Nephron (organoid): Measurements from ENCODE around the gene GALNTL6.

Source experiments
- H3K27ac Mint-ChIP-seq, 3 experiments: 2 replicates each; pipeline ENCODE4 v1.8.0; 2020; ENCODE audit warnings: mixed read lengths in 3 of 3, mild to moderate bottlenecking in 2 of 3, moderate library complexity in 1 of 3
- H3K27me3 Mint-ChIP-seq: 2 replicates; pipeline ENCODE4 v1.8.0; 2021; ENCODE audit warnings: low read depth, mild to moderate bottlenecking, moderate library complexity, mixed read lengths
- H3K36me3 Mint-ChIP-seq: 2 replicates; pipeline ENCODE4 v1.8.0; 2020; ENCODE audit warnings: low read depth, mixed read lengths
- H3K4me1 Mint-ChIP-seq: 2 replicates; pipeline ENCODE4 v1.8.0; 2020; ENCODE audit warnings: mixed read lengths
- H3K4me3 Mint-ChIP-seq, 3 experiments: 2 replicates each; pipeline ENCODE4 v1.8.0; 2020; ENCODE audit warnings: mild to moderate bottlenecking in 3 of 3, mixed read lengths in 3 of 3, moderate library complexity in 2 of 3
- H3K9me3 Mint-ChIP-seq: 2 replicates; pipeline ENCODE4 v1.8.0; 2020; ENCODE audit warnings: mixed read lengths
- TF ChIP-seq, protein P1 (sequence below), 3 experiments: fragments of 200-600 bp; sonication (generic); IDR thresholded peaks; one replicate each; pipeline ENCODE4 v1.5.0; 2021; ENCODE audit warnings: antibody characterized with exemption in 3 of 3; ENCODE audit not compliant: unreplicated experiment in 3 of 3

The GALNTL6 gene

GRCh38 chr4:173088144-173088543, 1274.9 kb downstream of the GALNTL6 start:
- peaks cover 15% of the 10 kb centered on the region for H3K9me3 Mint-ChIP-seq

More at GRCh38 chr4:173088144-173088543, 1274.9 kb downstream of the GALNTL6 start:
- no peaks in the 10 kb centered on the region for H3K27me3 Mint-ChIP-seq
- H3K4me1 Mint-ChIP-seq, result no peaks in the 10 kb centered on the region
- TF ChIP-seq, protein P1, sequence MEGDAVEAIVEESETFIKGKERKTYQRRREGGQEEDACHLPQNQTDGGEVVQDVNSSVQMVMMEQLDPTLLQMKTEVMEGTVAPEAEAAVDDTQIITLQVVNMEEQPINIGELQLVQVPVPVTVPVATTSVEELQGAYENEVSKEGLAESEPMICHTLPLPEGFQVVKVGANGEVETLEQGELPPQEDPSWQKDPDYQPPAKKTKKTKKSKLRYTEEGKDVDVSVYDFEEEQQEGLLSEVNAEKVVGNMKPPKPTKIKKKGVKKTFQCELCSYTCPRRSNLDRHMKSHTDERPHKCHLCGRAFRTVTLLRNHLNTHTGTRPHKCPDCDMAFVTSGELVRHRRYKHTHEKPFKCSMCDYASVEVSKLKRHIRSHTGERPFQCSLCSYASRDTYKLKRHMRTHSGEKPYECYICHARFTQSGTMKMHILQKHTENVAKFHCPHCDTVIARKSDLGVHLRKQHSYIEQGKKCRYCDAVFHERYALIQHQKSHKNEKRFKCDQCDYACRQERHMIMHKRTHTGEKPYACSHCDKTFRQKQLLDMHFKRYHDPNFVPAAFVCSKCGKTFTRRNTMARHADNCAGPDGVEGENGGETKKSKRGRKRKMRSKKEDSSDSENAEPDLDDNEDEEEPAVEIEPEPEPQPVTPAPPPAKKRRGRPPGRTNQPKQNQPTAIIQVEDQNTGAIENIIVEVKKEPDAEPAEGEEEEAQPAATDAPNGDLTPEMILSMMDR (IDR thresholded peaks at IDR 0.05; ENCODE audit: unreplicated experiment in 3 of 3), result no peak
- no peaks in the 10 kb centered on the region for H3K36me3 Mint-ChIP-seq
- H3K27ac Mint-ChIP-seq, result no peak overlapping the region
- no peak overlapping the region for H3K4me3 Mint-ChIP-seq
